Endothelial cell (in vitro differentiated cells): ENCODE results near the gene ADORA2B. TPM values are rescaled to one million over a fixed set of nuclear protein-coding genes. Genes with fewer than 3 reads are reported as not detected.
"Not testable (repeated sequence)": the region's sequence is repeated elsewhere in the genome, so short reads cannot be mapped to it uniquely, and the experiment has no call there.

Source experiments
- DNase-seq: peaks from one replicate; pipeline ENCODE4 v3.0.0; 2021; ENCODE audit warnings: low spot score
- H3K27ac Mint-ChIP-seq: one replicate; pipeline ENCODE4 v1.8.0; 2021; ENCODE audit warnings: mixed read lengths, inconsistent platforms; ENCODE audit not compliant: unreplicated experiment
- H3K27me3 Mint-ChIP-seq: one replicate; pipeline ENCODE4 v1.8.0; 2021; ENCODE audit warnings: mild to moderate bottlenecking, moderate library complexity, mixed read lengths, inconsistent platforms; ENCODE audit not compliant: unreplicated experiment
- H3K36me3 Mint-ChIP-seq: one replicate; pipeline ENCODE4 v1.8.0; 2021; ENCODE audit warnings: mild to moderate bottlenecking, low read depth, mixed read lengths, inconsistent platforms; ENCODE audit not compliant: unreplicated experiment
- H3K4me1 Mint-ChIP-seq: one replicate; pipeline ENCODE4 v1.8.0; 2021; ENCODE audit warnings: mild to moderate bottlenecking, mixed read lengths, inconsistent platforms; ENCODE audit not compliant: unreplicated experiment
- H3K4me3 Mint-ChIP-seq: one replicate; pipeline ENCODE4 v1.8.0; 2021; ENCODE audit warnings: mild to moderate bottlenecking, mixed read lengths, inconsistent platforms; ENCODE audit not compliant: unreplicated experiment
- H3K9me3 Mint-ChIP-seq: one replicate; pipeline ENCODE4 v1.8.0; 2021; ENCODE audit warnings: mixed read lengths, inconsistent platforms; ENCODE audit not compliant: unreplicated experiment
- CTCF ChIP-seq: fragments of 200-600 bp; sonication (generic); IDR thresholded peaks from one replicate; pipeline ENCODE4 v1.5.0; 2021; ENCODE audit warnings: antibody characterized with exemption; ENCODE audit not compliant: unreplicated experiment
- long read RNA-seq: library from polyadenylated mRNA; unstranded; transcript quantifications from one replicate; pipeline ENCODE4 v2.0.0, GENCODE V29; 2020; ENCODE audit not compliant: unreplicated experiment
- total RNA-seq: library from RNA; stranded (reverse); fragmentation: NEBNext Ultra II Directional; extraction: Animal tissue kit (Norgen Biotek cat#: 25700); gene quantifications from one replicate; pipeline ENCODE4 v1.2.1, GENCODE V29; 2021; ENCODE audit not compliant: unreplicated experiment

ADORA2B gene
- 5.2 TPM for total RNA-seq
- long read RNA-seq, partial matches to known transcripts, result 0 of 4 reads
- long read RNA-seq, other reads (novel, unspliced or antisense), result 0 of 4 reads

GRCh38 chr17:15944759-15945526 lies at the start of gene ADORA2B:
ADORA2B (plus strand) TSS chr17:15945130; CDS start chr17:15945249, 119 bp downstream.
- peaks cover 24% of the 10 kb centered on the region for H3K27me3 Mint-ChIP-seq
- TF ChIP-seq CTCF, result peak; percentile 55
- peak within 1 kb of the TSS; percentile 89 for H3K4me3 Mint-ChIP-seq
- DNase-seq, result peak; percentile 84
- H3K36me3 Mint-ChIP-seq, result peaks cover 11% of the 10 kb centered on the region
- peaks cover 36% of the 10 kb centered on the region for H3K4me1 Mint-ChIP-seq
- H3K9me3 Mint-ChIP-seq, result no peaks in the 10 kb centered on the region
- H3K27ac Mint-ChIP-seq, result peak within 1 kb of the TSS; percentile 65

- no peak overlapping the region for H3K27ac Mint-ChIP-seq
- H3K4me3 Mint-ChIP-seq, result no peak overlapping the region
- H3K36me3 Mint-ChIP-seq, result no peaks in the 10 kb centered on the region
- no peak for DNase-seq
- H3K9me3 Mint-ChIP-seq, result no peaks in the 10 kb centered on the region
- H3K27me3 Mint-ChIP-seq, result peaks cover 2% of the 10 kb centered on the region
- TF ChIP-seq CTCF, result no peak
- H3K4me1 Mint-ChIP-seq, result peaks cover 27% of the 10 kb centered on the region
These were observed 48.7 kb upstream of the ADORA2B start for GRCh38 chr17:15896277-15896676.

- no peaks in the 10 kb centered on the region for H3K9me3 Mint-ChIP-seq
- H3K36me3 Mint-ChIP-seq, result no peaks in the 10 kb centered on the region
- no peak for DNase-seq
- H3K4me3 Mint-ChIP-seq, result no peak overlapping the region
- peaks cover 27% of the 10 kb centered on the region for H3K4me1 Mint-ChIP-seq
- H3K27ac Mint-ChIP-seq, result no peak overlapping the region
- no peak for TF ChIP-seq CTCF
- peaks cover 2% of the 10 kb centered on the region for H3K27me3 Mint-ChIP-seq
These were observed 48.1 kb upstream of the ADORA2B start for GRCh38 chr17:15896834-15897233.

GRCh38 chr17:15899596-15899995 lies 45.3 kb upstream of the ADORA2B start:
- not testable (repeated sequence) for H3K36me3 Mint-ChIP-seq, H3K27me3 Mint-ChIP-seq, DNase-seq, H3K4me3 Mint-ChIP-seq, H3K9me3 Mint-ChIP-seq, H3K4me1 Mint-ChIP-seq, H3K27ac Mint-ChIP-seq

- H3K4me1 Mint-ChIP-seq, result peaks cover 2% of the 10 kb centered on the region
- H3K9me3 Mint-ChIP-seq, result no peaks in the 10 kb centered on the region
- TF ChIP-seq CTCF, result no peak
- no peak for DNase-seq
- no peaks in the 10 kb centered on the region for H3K36me3 Mint-ChIP-seq
- H3K27me3 Mint-ChIP-seq, result peaks cover 2% of the 10 kb centered on the region
- H3K4me3 Mint-ChIP-seq, result no peak overlapping the region
- H3K27ac Mint-ChIP-seq, result no peak overlapping the region
These were observed 44.1 kb upstream of the ADORA2B start for GRCh38 chr17:15900871-15901270.

GRCh38 chr17:15905236-15905635 lies 39.7 kb upstream of the ADORA2B start:
- H3K4me3 Mint-ChIP-seq, H3K27ac Mint-ChIP-seq, H3K27me3 Mint-ChIP-seq, H3K36me3 Mint-ChIP-seq, H3K9me3 Mint-ChIP-seq, H3K4me1 Mint-ChIP-seq, DNase-seq: not testable (repeated sequence)
